ENCODE results near the gene PLA2G1B. TPM values are rescaled to one million over a fixed set of nuclear protein-coding genes. Genes with fewer than 3 reads are reported as not detected.
A peak's percentile ranks its signal among the peaks of the same experiment; 100 is the strongest.
"Not testable (repeated sequence)": the region's sequence is repeated elsewhere in the genome, so short reads cannot be mapped to it uniquely, and the experiment has no call there.

PLA2G1B gene
- total and polyA plus RNA-seq, 10 donors, result 0.29 to 1.9 (median 0.95) TPM; not detected in 4

DNA sequence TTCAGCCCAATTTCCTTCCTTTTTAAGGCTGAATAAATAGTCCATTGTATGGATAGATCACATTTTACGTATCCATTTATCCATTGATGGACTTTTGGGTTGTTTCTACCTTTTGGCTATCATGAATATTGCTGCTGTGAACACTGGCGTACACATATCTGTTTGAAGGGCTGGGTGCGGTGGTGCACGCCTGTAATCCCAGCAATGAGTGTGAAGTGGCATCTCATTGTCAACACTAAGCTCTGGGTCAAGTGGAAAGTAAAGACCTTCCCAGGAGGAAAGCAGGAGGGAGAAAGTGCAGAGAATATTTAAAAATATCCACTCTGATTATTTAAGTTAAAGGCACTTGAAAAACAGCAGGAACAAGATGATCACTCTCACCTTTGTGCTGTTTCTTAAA is 11.7 kb upstream of the PLA2G1B start:
- H3K36me3 ChIP-seq, result no peaks in the 10 kb centered on the region
- TF ChIP-seq POLR2AphosphoS5 (IDR thresholded peaks at IDR 0.05) (no peak), POLR2A (IDR thresholded peaks at IDR 0.05) (no peak)
- TF ChIP-seq, protein P1, sequence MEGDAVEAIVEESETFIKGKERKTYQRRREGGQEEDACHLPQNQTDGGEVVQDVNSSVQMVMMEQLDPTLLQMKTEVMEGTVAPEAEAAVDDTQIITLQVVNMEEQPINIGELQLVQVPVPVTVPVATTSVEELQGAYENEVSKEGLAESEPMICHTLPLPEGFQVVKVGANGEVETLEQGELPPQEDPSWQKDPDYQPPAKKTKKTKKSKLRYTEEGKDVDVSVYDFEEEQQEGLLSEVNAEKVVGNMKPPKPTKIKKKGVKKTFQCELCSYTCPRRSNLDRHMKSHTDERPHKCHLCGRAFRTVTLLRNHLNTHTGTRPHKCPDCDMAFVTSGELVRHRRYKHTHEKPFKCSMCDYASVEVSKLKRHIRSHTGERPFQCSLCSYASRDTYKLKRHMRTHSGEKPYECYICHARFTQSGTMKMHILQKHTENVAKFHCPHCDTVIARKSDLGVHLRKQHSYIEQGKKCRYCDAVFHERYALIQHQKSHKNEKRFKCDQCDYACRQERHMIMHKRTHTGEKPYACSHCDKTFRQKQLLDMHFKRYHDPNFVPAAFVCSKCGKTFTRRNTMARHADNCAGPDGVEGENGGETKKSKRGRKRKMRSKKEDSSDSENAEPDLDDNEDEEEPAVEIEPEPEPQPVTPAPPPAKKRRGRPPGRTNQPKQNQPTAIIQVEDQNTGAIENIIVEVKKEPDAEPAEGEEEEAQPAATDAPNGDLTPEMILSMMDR (IDR thresholded peaks at IDR 0.05 in 8 of 11, conservative IDR thresholded peaks at IDR 0.05 in 3 of 11), result no peak
- H3K27me3 ChIP-seq (replicated peaks in 1 of 7), result peaks cover 0 to 24% (median 0%) of the 10 kb centered on the region in 7 donors
- no peaks in the 10 kb centered on the region for H3K4me1 ChIP-seq
- no peak overlapping the region for H3K4me3 ChIP-seq
- 80 to 94% (median 93%) methylated on average over 4 of the region's 4 CpGs for WGBS, 5 donors
- H3K9me3 ChIP-seq, result peaks cover 0 to 30% (median 25%) of the 10 kb centered on the region in 8 donors
- DNase-seq, result no peak
- intact Hi-C loops (cut with DNase I; ENCODE audit: low total_unique reads), result no loop called here
- H3K27ac ChIP-seq, result no peak overlapping the region

DNA sequence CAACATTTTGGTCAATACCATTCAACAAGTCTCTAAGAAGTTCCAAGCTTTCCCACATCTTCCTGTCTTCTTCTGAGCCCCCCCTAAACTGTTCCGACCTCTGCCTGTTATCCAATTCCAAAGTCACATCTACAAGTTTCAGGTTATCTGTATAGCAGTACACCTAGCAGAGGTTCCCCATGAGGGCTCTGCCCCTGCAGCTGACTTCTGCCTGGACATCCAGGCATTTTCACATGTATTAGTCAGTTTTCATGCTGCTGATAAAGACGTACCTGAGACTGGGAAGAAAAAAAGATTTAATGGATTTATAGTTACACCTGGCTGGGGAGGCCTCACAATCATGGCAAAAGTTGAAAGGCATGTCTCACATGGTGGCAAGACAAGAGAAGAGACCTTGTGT is 10.2 kb upstream of the PLA2G1B start:
- TF ChIP-seq, protein P1 (IDR thresholded peaks at IDR 0.05 in 8 of 11, conservative IDR thresholded peaks at IDR 0.05 in 3 of 11), result no peak
- TF ChIP-seq POLR2A (IDR thresholded peaks at IDR 0.05) (no peak), POLR2AphosphoS5 (IDR thresholded peaks at IDR 0.05) (no peak)
- intact Hi-C loops (cut with DNase I; ENCODE audit: low total_unique reads), result no loop called here

DNA sequence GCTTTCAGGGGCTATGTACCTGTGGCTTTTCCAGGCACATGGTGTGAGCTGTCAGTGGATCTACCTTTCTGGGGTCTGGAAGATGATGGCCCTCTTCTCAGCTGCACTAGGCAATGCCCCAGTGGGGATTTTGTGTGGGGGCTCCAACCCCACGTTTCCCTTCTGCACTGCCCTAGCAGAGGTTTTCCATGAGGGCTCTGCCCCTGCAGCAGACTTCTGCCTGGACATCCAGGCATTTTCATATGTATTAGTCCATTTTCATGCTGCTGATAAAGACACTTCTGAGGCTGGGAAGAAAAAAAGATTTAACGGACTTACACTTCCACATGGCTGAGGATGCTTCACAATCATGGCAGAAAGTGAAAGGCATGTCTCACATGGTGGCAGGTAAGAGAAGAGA is 8.8 kb upstream of the PLA2G1B start:
- H3K4me3 ChIP-seq; H3K36me3 ChIP-seq; H3K27ac ChIP-seq; intact Hi-C loops (cut with DNase I; ENCODE audit: low total_unique reads); H3K4me1 ChIP-seq; DNase-seq: not testable (repeated sequence)
- Histone ChIP-seq H3K27me3 (replicated peaks in 1 of 7) (peaks cover 0 to 29% (median 0%) of the 10 kb centered on the region in 7 donors), H3K9me3 (peaks cover 0 to 30% (median 25%) of the 10 kb centered on the region in 8 donors)
- WGBS, 5 donors, result 86 to 100% (median 89%) methylated on average over 2 of the region's 2 CpGs

More for the DNA sequence above, 10.2 kb upstream of the PLA2G1B start:
- no peak for DNase-seq
- Histone ChIP-seq H3K4me1 (no peaks in the 10 kb centered on the region), H3K4me3 (no peak overlapping the region), H3K27ac (no peak overlapping the region), H3K27me3 (replicated peaks in 1 of 7) (peaks cover 0 to 28% (median 0%) of the 10 kb centered on the region in 7 donors), H3K36me3 (no peaks in the 10 kb centered on the region), H3K9me3 (peaks cover 0 to 30% (median 25%) of the 10 kb centered on the region in 8 donors)
- 83 to 91% (median 87%) methylated on average over 2 of the region's 2 CpGs for WGBS, 5 donors

DNA sequence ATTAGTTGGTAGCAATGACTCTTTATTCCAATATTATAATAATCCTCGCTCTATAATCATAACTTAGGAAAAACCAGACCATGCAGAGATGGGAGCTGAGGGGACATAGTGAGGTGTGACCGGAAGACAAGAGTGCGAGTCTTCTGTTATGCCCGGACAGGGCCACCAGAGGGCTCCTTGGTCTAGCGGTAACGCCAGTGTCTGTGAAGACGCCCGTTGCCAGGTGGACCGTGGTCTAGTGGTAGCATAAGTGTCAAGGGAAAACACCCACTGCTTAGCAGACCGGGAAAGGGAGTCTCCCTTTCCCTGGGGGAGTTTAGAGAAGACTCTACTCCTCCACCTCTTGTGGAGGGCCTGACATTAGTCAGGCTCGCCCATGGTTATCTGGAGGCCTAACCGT is 7.9 kb upstream of the PLA2G1B start:
- H3K4me1 ChIP-seq; H3K36me3 ChIP-seq; H3K27ac ChIP-seq; intact Hi-C loops (cut with DNase I; ENCODE audit: low total_unique reads); H3K4me3 ChIP-seq; DNase-seq: not testable (repeated sequence)
- peaks cover 0 to 30% (median 25%) of the 10 kb centered on the region in 8 donors for H3K9me3 ChIP-seq
- 19 to 29% (median 23%) methylated on average over 12 of the region's 12 CpGs for WGBS, 5 donors
- TF ChIP-seq, protein P1 (IDR thresholded peaks at IDR 0.05 in 8 of 11, conservative IDR thresholded peaks at IDR 0.05 in 3 of 11), result peak in 10 of 11 experiments; percentile 17 to 64 (median 54)
- H3K27me3 ChIP-seq (replicated peaks in 1 of 7), result peaks cover 0 to 27% (median 0%) of the 10 kb centered on the region in 7 donors

DNA sequence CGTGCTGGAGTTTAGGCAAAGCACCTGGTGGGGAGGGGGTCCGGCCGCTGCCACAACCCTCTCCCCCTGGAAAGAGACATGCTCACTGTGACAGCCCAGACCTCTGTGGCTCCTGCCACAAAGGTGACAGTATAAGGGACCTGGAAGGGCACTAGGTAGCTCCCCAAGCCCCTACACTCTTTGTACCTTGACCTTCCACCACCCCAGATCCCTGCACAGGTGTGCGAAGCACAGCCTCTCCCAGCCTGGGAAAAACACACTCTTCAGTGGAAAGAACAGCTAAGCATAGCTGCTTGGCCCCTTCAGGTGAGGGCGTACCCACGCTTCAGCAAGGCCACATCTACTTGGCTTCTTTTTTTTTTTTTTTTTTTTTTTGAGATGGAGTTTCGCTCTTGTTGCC is 4.9 kb upstream of the PLA2G1B start:
- Histone ChIP-seq H3K27ac (no peak overlapping the region), H3K9me3 (peaks cover 0 to 18% (median 16%) of the 10 kb centered on the region in 8 donors), H3K4me3 (no peak overlapping the region), H3K36me3 (no peaks in the 10 kb centered on the region), H3K27me3 (replicated peaks in 1 of 7) (peaks cover 0 to 25% (median 0%) of the 10 kb centered on the region in 7 donors), H3K4me1 (no peaks in the 10 kb centered on the region)
- TF ChIP-seq, protein P1 (IDR thresholded peaks at IDR 0.05 in 8 of 11, conservative IDR thresholded peaks at IDR 0.05 in 3 of 11), result no peak
- TF ChIP-seq POLR2AphosphoS5 (IDR thresholded peaks at IDR 0.05) (no peak), POLR2A (IDR thresholded peaks at IDR 0.05) (no peak)
- intact Hi-C loops (cut with DNase I; ENCODE audit: low total_unique reads), result no loop called here
- DNase-seq, result peak; percentile 47
- 71 to 87% (median 80%) methylated on average over 5 to 7 of the region's 7 CpGs for WGBS, 5 donors
